GM23338 (cell line): Measurements from ENCODE around the gene COL15A1.

Experiments
- EZH2 ChIP-seq: fragments of 200-600 bp; sonication (generic); IDR thresholded peaks from one replicate; pipeline ENCODE4 v1.8.0; 2017; ENCODE audit warnings: antibody characterized with exemption, mild to moderate bottlenecking, low read depth; ENCODE audit not compliant: unreplicated experiment
- JUNB ChIP-seq: IDR thresholded peaks from one replicate; pipeline ENCODE4 v1.6.1; 2016; ENCODE audit warnings: antibody characterized with exemption; ENCODE audit not compliant: unreplicated experiment
- POLR2AphosphoS5 ChIP-seq: IDR thresholded peaks from 2 replicates; pipeline ENCODE4 v1.6.1; 2016; ENCODE audit warnings: antibody characterized with exemption, low read depth
- ZNF462 ChIP-seq: fragments of 250-450 bp; sonication (Bioruptor Pico); IDR thresholded peaks from 2 replicates; pipeline ENCODE4 v1.5.0; 2020; ENCODE audit warnings: mild to moderate bottlenecking, moderate library complexity
- TF ChIP-seq, protein P1 (sequence below), 2 experiments: fragments of 200-600 bp in 1 of 2; sonication (generic) in 1 of 2; conservative IDR thresholded peaks; 2 replicates each; pipeline versions ENCODE4 v1.5.1 to v1.6.1; 2016 to 2017; ENCODE audit warnings: antibody characterized with exemption in 2 of 2, low read depth in 2 of 2, mild to moderate bottlenecking in 2 of 2, moderate library complexity in 1 of 2

DNA sequence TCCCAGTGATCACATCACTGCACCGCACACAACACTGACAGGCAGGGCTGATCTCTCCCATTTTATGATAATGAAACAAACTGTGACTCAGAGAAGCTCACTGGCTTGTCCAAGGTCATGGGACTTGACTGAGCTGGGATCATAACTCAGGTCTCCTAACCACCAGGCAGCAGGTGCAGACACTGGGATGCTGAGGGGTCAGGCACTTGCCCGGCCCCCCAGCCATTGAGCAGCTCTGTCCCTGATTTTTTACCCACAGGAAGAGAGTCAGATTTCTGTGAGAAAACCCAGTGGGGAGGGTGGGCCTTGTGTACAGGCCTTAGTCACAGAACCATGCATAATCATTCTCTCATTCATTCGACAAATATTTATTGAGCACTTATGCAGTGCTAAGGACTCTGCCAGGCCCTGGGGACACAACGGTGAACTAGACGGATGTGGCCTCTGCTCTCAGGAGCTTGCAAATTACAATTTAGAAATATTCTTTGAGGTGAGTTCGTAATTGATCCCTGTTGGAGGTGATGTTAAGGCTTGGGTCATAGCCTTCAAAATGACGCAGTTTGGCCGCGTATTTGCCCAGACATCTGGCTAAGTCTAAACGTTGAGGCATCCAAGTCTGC, 106.7 kb downstream of the COL15A1 start:
- TF ChIP-seq, protein P1, sequence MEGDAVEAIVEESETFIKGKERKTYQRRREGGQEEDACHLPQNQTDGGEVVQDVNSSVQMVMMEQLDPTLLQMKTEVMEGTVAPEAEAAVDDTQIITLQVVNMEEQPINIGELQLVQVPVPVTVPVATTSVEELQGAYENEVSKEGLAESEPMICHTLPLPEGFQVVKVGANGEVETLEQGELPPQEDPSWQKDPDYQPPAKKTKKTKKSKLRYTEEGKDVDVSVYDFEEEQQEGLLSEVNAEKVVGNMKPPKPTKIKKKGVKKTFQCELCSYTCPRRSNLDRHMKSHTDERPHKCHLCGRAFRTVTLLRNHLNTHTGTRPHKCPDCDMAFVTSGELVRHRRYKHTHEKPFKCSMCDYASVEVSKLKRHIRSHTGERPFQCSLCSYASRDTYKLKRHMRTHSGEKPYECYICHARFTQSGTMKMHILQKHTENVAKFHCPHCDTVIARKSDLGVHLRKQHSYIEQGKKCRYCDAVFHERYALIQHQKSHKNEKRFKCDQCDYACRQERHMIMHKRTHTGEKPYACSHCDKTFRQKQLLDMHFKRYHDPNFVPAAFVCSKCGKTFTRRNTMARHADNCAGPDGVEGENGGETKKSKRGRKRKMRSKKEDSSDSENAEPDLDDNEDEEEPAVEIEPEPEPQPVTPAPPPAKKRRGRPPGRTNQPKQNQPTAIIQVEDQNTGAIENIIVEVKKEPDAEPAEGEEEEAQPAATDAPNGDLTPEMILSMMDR (conservative IDR thresholded peaks at IDR 0.05; ENCODE audit: low read depth in 2 of 2) = no peak
- TF ChIP-seq POLR2AphosphoS5 (no peak), ZNF462 (CRISPR knock-in tag) (no peak), JUNB (no peak), EZH2 (no peak)
